ENCODE measurements around the gene PTRH1. TPM values are rescaled to one million over a fixed set of nuclear protein-coding genes. Genes with fewer than 3 reads are reported as not detected.

Gene PTRH1
- total RNA-seq, 1 donor from 2014 or later: 11.0 TPM

GRCh38 chr9:127667127-127667844, 48.2 kb downstream of the PTRH1 start:
- intact Hi-C loops (cut with micrococcal nuclease): no loop called here

DNA sequence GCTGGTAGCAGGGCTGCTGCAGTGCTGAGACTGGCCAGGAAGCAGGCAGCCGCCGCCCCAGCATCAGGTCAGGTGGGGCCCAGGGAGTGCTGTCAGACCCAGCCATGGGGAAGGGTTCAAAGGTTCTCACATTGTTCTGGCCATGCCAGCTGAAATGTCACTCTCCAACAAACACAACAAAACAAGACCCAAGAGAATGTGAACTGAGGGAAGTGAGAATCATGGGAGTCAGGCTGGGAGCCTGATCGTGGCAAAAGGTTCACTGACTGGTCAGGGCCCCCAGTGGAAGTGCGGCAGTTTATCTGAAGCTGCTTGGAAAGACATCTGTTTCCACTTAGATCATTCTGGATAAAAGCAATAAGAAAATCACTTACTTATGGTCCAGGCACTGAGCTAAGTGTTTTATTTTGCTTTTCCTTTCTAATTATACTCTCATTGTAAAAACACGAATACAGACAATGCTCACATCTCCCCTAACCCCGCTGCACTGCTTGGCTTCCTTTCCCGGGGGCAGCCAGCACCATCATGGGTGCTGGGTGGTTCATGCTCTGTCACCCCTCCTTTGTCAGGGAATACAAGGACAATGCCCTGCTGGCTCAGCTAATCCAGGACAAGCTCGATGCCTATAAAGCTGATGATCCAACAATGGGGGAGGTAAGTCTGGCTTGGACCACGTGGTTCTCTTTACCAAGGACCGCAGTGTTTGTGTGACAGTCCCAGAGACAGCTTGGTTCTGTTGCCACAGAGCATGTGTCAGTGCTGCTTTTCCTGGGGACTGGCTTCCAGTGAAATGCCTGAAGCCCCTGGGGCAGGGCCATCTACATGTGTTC, 50.6 kb downstream of the PTRH1 start:
- intact Hi-C loops (cut with micrococcal nuclease): no loop called here

- intact Hi-C loops (cut with micrococcal nuclease): no loop called here
Observed at GRCh38 chr9:127664324-127664677, 51.2 kb downstream of the PTRH1 start.

Other genes starting within 250 kb of the PTRH1 start
- gene STXBP1, start 103.4 kb downstream of the PTRH1 start, total RNA-seq: 16.0 and 16.8 TPM in 2 replicates
- 0.07 and 0.10 TPM in 2 replicates for gene CFAP157, start 8.7 kb downstream of the PTRH1 start, total RNA-seq
- 0.22 and 0.41 TPM in 2 replicates for gene TTC16, start 416 bp upstream of the PTRH1 start, total RNA-seq
- 17.9 and 18.6 TPM in 2 replicates for gene TOR2A, start 19.6 kb upstream of the PTRH1 start, total RNA-seq
- 76.4 and 77.6 TPM in 2 replicates for gene SH2D3C, start 63.0 kb upstream of the PTRH1 start, total RNA-seq
- 111 and 113 TPM in 2 replicates for gene CDK9, start 70.4 kb upstream of the PTRH1 start, total RNA-seq
- gene FPGS, start 87.2 kb upstream of the PTRH1 start, total RNA-seq: 89.5 and 94.8 TPM in 2 replicates
- gene ENG, start 139.0 kb upstream of the PTRH1 start, total RNA-seq: 20.6 and 24.1 TPM in 2 replicates
- 58.5 and 60.2 TPM in 2 replicates for gene AK1, start 162.0 kb upstream of the PTRH1 start, total RNA-seq
- gene ST6GALNAC6, start 183.9 kb upstream of the PTRH1 start, total RNA-seq: 114 and 116 TPM in 2 replicates
- 28.4 and 32.2 TPM in 2 replicates for gene ST6GALNAC4, start 201.4 kb upstream of the PTRH1 start, total RNA-seq
- gene PIP5KL1, start 215.1 kb upstream of the PTRH1 start, total RNA-seq: 1.7 and 1.8 TPM in 2 replicates
- 51.3 and 53.8 TPM in 2 replicates for gene DPM2, start 222.2 kb upstream of the PTRH1 start, total RNA-seq

All from T-helper 1 cell treated with Interleukin-12 subunit alpha and Interleukin-12 subunit beta and Interleukin-4 antibody, amounts not matched to agents 30 ng/mL and 1 ng/mL, for 36 hours (primary cell).